NCI-H128 (cell line): Measurements from ENCODE around the gene NT5E.

Source experiments
- DNase-seq: peaks from one replicate; lab custom pipeline; 2025; ENCODE audit not compliant: unreplicated experiment; lab: John Stamatoyannopoulos, UW

NT5E gene

DNA sequence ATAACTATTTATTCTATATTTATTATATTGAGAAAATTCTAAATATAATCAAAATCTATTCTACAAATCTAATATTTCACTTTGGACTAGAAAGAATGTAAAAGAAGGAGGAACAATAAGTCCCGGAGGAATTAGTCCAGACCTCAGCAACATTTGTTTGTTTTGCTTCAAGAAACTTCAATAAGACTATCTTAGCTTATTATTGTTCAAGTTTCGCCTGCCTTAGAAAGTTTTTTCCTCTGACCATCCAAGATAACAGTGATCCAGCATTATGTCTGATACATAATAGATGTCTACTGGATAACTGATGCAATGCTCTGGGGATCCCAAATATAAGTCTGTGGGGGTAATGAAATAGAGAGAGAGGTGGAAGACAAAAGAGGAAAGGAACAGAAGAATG is 28.7 kb upstream of the NT5E start:
- DNase-seq: no peak

DNA sequence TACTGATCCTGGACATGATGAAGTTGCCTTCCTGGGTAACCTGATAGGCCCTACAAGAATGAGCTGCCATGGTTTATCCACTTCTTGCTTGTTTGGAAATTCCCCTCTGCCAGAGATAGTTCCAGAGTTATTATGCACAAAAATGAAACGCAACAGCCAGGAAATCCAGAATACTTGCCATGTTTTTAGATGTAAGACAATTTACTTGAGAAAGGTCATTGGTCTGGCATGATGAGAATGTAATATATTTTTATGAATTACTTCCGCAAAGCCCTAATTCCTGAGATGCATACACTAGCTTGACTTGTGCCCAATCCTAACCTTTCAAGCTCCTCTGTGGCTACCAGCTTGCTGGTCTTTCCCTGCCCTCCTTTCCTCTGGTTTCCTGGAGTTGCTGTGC is 27.9 kb upstream of the NT5E start:
- DNase-seq: no peak

DNA sequence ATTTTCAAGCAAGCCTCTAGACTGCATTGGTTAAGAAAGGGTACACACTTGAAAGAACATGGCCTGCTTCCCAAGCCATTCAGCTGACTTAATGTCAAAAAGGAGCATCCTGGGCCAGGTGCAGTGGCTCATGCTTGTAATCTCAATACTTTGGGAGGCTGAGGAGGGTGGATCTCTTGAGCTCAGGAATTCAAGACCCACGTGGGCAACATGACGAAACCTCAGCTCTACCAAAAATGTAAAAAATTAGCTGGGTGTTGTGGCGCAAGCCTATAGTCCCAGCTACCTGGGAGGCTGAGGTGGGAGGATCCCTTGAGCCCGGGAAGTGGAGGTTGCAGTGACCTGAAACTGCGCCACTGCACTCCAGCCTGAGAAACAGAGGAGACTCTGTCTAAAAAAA is 26.9 kb upstream of the NT5E start:
- DNase-seq: no peak

DNA sequence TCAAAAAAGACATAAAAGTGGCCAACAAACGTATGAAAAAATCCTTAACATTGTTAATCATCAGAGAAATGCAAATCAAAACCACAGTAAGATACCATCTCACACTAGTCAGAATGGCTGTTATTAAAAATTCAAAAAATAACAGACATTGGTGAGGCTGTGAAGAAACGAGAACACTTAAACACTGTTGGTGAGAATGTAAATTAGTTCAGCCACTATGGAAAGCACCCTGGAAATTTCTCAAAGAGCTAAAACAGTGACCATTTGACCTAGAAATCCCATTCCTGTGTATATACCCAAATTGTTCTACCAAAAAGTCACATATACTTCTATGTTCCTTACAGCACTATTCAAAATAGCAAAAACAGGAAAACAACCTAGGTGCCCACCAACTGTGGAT is 24.9 kb upstream of the NT5E start:
- DNase-seq: no peak

DNA sequence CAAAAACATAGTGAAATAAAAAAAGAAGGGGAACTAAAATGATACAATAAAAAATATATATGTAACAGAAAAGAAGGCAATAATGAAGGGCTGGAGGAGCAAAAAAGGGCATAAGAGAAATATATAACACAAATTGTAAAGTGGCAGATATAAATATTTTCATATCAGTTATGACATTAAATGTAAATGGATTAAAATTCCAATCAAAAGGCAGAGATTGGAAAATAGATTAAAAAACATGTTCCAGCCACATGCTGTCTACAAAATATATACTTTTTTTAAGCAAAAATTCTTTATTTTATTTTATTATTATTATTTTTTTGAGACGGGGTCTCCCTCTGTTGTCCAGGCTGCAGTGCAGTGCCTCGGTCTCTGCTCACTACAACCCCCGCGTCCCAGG is 23.9 kb upstream of the NT5E start:
- no peak for DNase-seq

DNA sequence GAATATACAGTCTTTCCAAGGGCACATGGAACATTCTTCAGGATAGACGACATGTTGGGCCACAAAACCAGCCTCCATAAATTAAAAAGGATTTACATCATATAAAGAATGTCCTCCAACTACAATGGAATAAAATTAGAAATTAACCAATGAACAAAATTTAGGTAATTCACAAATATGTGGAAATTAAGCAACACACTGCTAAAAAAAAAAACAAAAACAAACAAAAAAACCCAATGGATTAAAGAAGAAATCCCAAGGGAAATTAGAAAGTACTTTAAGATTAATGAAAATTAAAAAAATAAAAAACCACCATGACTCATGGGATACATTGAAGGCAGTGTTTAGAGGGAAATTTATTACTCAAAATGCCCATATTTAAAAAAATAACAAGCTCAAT is 21.4 kb upstream of the NT5E start:
- no peak for DNase-seq

DNA sequence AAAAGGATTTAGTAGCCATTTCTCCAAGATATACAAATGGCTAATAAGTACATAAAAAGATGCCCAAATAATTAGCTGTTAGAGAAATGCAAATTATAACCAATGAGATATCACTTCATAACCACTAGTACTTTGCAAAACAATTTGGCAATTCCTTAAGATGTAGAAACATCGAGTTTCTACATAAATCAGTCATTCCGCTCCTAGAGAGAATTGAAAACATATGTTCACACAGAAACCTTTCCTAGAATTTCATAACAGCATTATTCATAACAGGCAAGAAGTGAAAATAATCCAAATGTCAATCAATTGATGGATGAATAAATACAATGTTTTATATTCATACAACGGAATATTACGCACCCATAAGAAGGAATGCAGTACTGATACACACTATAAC is 20.5 kb upstream of the NT5E start:
- DNase-seq: no peak

DNA sequence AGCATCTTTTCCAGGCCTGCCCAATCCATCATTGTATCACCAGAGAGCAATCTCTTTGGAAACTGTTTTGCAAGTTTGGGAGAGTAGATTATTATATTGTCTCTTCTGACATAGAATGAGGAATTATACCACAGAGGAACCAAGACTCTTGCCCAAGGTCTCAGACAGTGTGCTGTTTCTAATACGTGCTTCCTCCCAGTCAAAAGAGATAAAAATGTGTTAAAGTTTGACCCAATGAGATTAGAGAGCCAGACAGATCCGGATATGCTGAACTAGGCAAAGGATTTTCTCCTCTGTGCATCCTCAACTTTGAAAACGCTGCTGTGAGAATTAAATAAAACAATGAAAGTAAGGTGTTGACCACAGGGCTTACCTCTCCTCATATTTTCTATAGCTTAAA is 18.6 kb upstream of the NT5E start:
- no peak for DNase-seq

DNA sequence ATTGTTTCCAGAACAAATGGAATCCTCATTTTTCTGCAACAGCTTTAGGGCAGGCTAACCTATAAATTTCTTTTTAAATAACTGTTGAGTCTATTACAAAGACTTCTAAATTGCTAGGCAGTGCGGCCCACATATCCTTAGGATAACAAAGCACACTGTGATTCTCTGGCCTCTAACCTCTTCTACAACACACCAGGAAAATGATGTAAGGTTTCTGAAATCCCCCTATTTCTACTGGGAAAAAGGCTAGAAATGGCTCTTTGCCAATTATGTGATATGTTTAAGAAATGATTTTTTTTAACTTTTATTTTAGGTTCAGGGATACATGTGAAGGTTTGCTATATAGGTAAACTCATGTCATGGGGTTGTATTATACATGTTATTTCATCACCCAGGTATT is 17.3 kb upstream of the NT5E start:
- no peak for DNase-seq

DNA sequence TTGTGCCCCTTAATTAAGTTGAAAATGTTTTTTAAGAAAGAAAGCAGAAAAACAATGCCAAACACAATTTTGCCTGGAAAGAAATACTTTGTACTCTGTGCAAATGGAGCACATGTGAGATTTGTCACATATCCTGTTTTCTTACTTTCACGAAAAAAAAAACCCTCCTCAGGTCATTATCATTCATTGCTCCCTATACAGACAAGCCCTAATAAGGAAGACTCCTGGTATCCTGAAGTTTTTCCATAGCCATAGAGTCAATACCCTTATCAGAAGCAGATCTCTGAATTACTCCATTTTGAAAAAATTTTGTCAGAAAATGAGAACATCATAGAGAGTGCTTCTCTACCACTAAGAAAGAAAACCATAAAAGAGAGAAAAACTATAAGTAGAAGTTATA is 14.0 kb upstream of the NT5E start:
- no peak for DNase-seq

DNA sequence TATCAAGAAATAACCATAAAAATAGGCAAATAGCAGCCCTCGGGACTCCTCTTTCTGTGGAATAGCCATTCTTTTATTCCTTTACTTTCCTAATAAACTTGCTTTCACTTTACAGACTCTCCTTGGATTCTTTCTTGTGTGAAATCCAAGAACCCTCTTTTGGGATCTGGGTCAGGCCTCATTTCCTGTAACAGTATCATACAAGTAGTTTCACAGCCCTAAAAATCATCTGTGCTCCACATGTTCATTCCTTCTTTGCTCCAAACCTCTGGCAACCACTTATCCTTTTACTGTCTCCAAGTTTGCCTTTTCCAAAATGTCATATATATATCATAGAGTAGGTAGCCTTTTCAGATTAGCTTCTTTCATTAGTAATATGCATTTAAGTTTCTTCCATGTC is 13.5 kb upstream of the NT5E start:
- no peak for DNase-seq

DNA sequence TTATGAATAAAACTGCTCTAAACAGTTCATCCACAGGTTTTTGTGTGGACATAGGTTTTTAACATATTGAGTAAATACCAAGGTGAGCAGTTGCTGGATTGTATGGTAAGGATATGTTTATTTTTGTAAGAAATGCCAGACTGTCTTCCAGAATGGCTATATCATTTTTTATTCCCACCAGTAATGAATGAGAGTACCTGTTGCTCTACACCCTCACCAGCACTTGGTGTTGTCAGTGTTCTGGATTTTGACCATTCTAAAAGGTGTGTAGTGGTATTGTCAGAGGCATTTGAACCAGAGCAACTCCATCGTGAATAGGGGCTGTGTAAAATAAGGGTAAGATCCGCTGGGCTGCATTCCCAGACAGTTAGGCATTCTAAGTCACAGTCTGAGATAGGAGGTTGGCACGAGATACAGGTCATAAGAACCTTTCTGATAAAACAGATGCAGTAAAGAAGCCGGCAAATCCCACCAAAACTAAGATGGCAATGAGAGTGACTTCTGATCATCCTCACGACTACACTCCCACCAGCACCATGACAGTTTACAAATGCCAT is 12.9 kb upstream of the NT5E start:
- DNase-seq: no peak

DNA sequence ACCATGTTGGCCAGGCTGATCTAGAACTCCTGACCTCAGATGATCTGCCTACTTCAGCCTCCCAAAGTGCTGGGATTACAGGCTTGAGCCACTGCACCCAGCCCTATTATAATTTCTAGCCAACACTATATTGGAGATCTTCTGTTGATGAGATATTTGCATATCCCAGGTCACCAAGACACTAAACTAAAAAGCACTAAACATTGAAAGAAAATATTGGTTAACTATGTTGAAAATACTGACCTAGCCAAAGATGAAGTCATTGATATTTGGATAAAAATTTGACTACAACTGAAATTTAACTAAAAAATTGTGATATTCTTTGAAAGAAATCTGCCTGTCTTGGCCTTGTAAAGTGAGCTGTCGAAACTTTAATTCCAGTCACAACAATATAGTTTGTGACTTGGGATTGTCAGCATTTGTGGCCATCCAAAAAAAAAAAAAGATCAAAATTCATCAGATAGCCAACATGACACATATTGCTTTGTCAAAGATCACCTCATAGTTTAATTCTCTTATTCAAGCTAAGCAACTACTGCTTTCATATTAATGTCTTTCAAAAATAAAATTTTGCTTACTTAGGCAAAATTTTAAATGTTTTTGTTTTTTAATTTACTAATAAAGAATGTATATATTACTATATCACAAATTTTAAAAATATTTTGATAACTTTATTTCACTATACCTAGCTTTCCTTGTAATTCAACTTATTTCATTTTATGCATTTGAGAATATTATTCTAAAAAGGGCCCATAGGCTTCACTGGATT is 6.3 kb upstream of the NT5E start:
- no peak for DNase-seq

DNA sequence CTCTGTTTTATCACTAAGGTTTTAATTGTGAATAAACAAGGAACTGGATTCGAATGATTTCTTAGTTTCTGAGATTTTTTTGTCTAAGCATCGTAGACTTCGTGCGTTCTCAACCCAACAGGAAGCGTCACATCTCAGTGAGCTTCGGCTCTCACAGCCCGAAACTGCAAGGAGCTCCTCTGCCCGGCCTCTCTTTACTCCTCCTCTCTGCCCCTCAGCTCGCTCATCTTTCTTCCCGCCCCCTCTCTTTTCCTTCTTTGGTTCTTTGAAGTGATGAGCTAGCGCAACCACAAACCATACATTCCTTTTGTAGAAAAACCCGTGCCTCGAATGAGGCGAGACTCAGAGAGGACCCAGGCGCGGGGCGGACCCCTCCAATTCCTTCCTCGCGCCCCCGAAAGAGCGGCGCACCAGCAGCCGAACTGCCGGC is 480 bp upstream of the NT5E start:
- DNase-seq: no peak

DNA sequence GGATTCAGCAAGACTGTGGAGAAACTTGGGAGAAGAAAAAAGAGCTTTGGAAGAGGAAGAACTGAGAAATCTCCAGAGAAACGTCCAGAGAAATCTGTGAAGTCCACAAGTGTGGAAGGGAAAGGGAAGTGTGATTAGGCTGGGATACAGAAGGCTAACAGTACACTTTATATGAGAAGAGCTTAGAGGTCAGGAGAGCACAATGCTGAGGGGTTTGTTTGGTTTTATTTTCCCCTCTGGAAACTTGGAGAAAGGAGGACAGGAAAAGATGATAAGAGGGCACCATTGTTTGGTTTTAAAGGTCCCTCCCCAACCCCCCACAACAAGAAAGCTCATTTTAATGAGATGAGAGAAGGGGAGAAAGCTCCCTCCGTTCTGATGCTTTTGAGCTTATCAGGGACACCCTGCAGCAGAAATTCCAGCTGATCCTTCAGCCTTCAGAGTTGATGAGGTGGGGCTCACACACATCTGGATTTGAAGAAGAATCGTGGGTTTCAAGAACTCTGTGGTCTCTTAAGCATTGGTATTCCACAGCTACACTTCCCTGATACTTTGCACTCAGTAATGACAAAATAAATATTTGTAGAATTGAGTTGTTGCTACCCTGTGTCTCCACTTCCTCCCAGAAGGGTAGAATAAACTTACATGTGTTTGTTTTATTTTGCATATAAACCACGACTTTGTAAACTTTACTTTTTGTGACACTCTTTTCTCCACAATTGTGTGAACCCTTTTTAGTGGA is 1.9 kb downstream of the NT5E start:
- DNase-seq: no peak

DNA sequence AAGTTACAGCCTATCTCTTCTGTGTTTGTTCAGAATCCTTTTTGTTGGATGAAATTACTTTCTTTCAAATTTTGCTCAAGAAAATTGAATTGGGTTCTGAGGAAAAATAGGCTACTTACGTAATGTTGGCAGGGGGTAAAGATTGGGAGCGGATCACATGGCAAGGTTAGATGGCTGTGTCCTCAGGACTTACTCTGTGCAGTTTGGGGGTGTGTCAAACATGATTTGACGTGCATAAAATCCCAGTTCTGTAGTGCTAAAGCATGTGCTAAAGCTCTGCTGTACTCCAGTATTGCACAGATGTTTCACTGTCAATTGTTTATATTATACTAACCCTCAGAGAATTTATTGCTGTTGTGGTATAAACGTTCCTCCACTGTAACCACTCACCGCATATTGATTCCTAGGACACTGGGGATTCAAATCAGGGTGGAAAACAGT is 2.6 kb downstream of the NT5E start:
- no peak for DNase-seq

DNA sequence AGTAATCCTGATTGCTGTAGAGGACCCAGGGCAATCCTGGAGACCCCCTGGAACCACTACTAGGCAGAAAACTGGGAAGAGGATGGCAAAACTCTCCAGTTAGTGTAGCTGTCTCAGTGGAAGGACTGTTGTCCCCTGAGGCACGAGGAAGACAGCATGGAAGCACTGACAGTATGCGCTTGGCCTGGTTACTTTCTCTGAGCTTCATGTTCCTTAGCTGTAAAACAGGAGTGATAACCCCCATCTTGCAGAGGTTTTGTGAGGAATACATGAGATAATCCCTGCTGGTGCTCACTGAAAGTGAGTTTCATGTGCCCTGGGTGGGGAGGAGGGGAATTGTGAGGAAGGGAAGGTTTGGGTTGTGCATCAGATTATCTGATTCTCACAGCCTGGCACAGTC is 3.2 kb downstream of the NT5E start:
- DNase-seq: no peak

DNA sequence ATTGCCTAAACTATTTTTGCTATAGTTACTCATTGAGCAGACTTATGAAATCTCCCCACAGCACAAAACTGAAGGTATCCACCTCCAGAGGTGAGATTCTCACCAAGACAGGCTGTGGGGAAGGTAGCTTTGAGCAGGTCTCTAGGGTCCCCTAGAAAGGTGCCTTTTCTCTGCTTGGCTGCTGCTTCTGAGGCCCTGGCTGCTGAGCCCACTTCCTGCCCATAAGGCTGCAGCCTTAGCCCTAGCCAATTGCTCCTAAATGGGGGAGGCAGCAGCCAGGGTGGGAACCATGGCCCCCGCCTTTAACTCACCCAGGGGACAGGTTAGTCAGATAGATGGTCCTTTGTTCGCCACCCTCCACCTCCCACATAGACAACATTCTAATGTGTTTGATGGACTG is 3.6 kb downstream of the NT5E start:
- DNase-seq: no peak

DNA sequence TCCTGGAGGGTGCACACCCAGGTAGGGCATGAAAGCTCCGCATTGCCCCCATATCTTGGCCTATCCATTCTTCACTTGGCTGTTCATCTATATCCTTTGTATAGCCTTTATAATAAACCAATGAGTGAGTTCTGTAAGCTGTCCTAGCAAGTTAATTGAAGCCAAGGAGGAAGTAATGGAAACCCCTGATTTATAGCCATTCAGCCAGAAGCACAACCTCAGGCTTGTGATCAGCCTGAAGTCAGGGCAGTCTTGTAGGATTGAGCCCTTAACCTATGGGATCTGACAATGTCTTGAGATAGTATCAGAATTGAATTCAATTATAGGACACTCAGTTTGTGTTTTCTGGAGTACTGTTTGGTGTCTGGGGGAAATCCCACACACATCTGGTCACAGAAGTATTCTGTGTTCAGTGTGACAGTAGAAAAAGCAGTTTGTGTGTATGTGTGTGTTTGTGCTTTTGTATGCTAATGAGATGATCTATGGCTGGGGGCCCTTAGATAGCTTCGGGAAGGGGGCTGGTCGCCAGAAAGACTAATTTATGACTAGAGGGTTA is 5.7 kb downstream of the NT5E start:
- DNase-seq: no peak

DNA sequence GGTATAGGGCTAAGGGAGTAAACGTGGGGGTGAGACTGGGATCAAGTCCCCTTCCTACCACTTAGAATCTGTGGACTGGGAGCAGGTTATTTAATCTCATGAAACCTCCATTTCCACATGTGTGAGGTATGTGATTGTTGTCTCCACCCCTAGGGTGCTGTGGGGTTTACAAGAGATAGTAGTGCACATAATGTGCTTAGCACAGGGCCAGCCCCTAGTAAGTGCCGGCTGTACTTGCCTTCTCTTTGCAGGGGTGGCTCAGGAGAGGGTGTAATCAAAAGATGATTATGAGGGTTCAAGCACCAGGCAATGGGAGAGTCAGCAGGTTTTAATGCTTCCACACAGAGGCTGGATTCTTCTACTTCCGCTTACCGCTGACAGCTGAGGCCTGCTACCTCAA is 6.9 kb downstream of the NT5E start:
- no peak for DNase-seq

DNA sequence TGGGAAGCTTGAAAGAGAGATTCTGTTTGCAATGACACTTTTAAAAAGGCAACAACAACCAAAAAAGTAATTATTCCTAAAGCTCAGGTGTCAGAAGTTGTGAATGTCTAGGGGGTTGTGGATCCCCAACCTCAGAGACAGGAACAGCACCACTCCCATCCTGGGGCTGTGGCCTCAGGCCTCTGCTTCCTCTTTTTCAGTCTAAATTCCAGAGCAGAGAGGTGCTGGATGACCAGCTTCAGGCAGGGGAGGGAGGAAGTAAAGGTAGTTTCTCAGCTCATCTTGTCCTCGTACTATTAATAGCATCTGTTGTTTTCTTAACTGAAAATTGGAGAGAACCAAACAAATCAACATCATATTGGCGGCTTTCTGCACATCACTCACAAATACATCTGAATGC is 8.3 kb downstream of the NT5E start:
- DNase-seq: no peak

DNA sequence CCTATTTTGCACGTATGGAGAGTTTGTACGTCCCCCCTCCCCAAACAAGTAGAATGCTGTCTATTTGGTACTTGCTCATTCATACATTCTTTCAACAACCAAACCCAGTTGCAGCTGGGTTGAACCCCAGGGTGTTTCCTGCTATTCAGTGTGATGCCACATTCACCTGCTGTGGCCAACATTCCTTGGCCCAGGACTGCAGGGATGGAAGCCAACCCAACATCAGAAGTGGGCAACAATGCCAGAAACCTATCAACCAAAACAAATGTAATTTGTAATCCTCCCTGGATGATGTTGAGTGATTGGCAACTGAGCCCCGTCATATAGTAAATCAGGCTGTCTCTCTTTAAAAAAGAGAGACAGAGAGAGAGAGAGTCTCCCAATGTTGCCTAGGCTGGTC is 8.9 kb downstream of the NT5E start:
- no peak for DNase-seq
